ENCODE measurements around the gene E2F1.

E2F1 gene

DNA sequence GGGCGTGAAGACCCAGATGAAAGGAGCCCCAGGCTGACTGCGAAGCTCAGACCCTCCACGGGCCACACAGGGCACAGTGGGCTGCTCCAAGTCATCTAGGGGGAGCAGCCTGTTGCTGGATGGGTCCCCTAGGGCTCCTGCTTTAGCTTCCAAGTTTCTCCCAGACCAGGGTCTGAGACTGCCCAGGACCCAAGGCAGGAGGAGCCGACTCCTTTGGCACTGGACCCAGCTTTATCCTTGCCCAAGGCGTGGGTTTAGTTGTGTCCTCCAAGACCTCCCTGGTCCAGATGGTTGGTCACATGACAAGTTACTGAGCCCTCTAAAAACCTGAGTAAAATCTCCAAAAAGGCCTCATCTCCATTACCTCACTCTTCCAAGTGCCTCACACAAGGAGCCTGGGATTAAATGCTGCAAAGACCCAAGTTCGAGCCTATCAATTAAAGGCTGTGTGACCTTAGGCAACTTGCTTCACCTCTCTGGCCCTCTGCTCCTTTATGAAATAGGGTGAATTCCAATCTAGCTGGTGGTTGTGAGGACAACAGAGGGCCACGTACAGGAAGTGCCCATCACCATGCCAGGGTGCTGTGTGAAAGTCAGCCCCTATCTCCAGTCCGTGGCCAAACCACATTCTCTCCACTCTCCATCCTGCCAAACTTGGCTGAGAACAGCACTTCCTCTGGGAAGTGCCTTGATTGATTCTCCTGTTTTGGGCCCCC is 14.5 kb downstream of the E2F1 start:
- peaks cover 0 to 83% (median 71%) of the 10 kb centered on the region in 4 donors for H3K4me1 ChIP-seq
- intact Hi-C loops (cut with DNase I; ENCODE audit: low total_unique reads), result no loop called here
- H3K9me3 ChIP-seq, result no peaks in the 10 kb centered on the region
- no peak for TF ChIP-seq CTCF (IDR thresholded peaks at IDR 0.05)
- H3K27me3 ChIP-seq, result no peaks in the 10 kb centered on the region
- no peak for DNase-seq
- H3K36me3 ChIP-seq, result peaks cover 0 to 22% (median 4%) of the 10 kb centered on the region in 3 donors
- peak overlapping the region; percentile 98 for H3K27ac ChIP-seq
- H3K4me3 ChIP-seq, result no peak overlapping the region

GRCh38 chr20:33670715-33671499 is 15.3 kb downstream of the E2F1 start:
- Histone ChIP-seq H3K4me3 (no peak overlapping the region), H3K36me3 (peaks cover 0 to 22% (median 4%) of the 10 kb centered on the region in 3 donors), H3K9me3 (no peaks in the 10 kb centered on the region), H3K27me3 (no peaks in the 10 kb centered on the region), H3K4me1 (peaks cover 0 to 82% (median 69%) of the 10 kb centered on the region in 4 donors), H3K27ac (peak overlapping the region; percentile 98)
- TF ChIP-seq CTCF (IDR thresholded peaks at IDR 0.05), result no peak
- DNase-seq, result no peak
- intact Hi-C loops (cut with DNase I; ENCODE audit: low total_unique reads), result no loop called here

GRCh38 chr20:33669873-33670640 is 16.1 kb downstream of the E2F1 start:
- no peak overlapping the region for H3K4me3 ChIP-seq
- DNase-seq, result peak in 1 of 2 donors; percentile 82
- intact Hi-C loops (cut with DNase I; ENCODE audit: low total_unique reads), result loop anchor here (10.0 kb wide), 2 partner anchors 185 to 215 kb away; no protein-coding TSS in a partner anchor

DNA sequence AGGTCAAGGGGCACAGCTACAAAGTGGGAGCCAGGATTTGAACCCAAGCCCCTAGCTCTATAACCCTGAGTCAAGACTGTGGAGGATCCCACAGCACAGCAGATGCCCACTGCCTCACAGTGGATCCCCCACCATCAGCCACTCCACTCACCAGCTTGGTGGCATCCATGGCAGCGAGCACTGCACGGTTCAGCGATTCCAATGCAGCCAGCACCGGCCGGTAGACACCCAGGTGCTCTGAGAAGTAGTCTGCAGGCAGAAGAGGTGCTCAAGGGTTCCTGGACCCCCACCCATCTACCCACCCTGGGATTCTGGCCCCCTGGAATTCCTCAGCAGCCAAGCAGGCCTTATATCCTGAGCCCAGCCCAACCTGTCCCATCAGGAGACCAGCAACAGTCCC is 17.0 kb downstream of the E2F1 start:
- Histone ChIP-seq H3K4me1 (peaks cover 0 to 84% (median 62%) of the 10 kb centered on the region in 4 donors), H3K9me3 (no peaks in the 10 kb centered on the region), H3K27me3 (no peaks in the 10 kb centered on the region), H3K4me3 (no peak overlapping the region), H3K27ac (peak overlapping the region; percentile 98), H3K36me3 (peaks cover 0 to 22% (median 4%) of the 10 kb centered on the region in 3 donors)
- no peak for TF ChIP-seq CTCF (IDR thresholded peaks at IDR 0.05)
- DNase-seq, result no peak
- intact Hi-C loops (cut with DNase I; ENCODE audit: low total_unique reads), result loop anchor here (10.0 kb wide), 2 partner anchors 184 to 214 kb away; no protein-coding TSS in a partner anchor

More at GRCh38 chr20:33669873-33670640, 16.1 kb downstream of the E2F1 start:
- no peaks in the 10 kb centered on the region for H3K27me3 ChIP-seq
- peak overlapping the region; percentile 98 for H3K27ac ChIP-seq
- no peaks in the 10 kb centered on the region for H3K9me3 ChIP-seq
- peaks cover 0 to 81% (median 63%) of the 10 kb centered on the region in 4 donors for H3K4me1 ChIP-seq
- TF ChIP-seq CTCF (IDR thresholded peaks at IDR 0.05), result no peak
- H3K36me3 ChIP-seq, result peaks cover 0 to 22% (median 4%) of the 10 kb centered on the region in 3 donors

GRCh38 chr20:33668466-33669155 is 17.6 kb downstream of the E2F1 start:
- Histone ChIP-seq H3K36me3 (peaks cover 0 to 22% (median 4%) of the 10 kb centered on the region in 3 donors), H3K4me3 (no peak overlapping the region), H3K27me3 (no peaks in the 10 kb centered on the region), H3K27ac (peak overlapping the region; percentile 88 to 98), H3K9me3 (no peaks in the 10 kb centered on the region), H3K4me1 (peaks cover 0 to 86% (median 64%) of the 10 kb centered on the region in 4 donors)
- intact Hi-C loops (cut with DNase I; ENCODE audit: low total_unique reads), result loop anchor here (10.0 kb wide), 2 partner anchors 184 to 214 kb away; no protein-coding TSS in a partner anchor
- no peak for TF ChIP-seq CTCF (IDR thresholded peaks at IDR 0.05)
- DNase-seq, result no peak
